HG02798 (cell line): ENCODE results near the gene SYNRG.

Experiments
- ATAC-seq: cut with Tn5 transposase; IDR thresholded peaks from one replicate; pipeline ENCODE4 v1.9.1; 2021; ENCODE audit warnings: mild to moderate bottlenecking; ENCODE audit not compliant: unreplicated experiment, poor library complexity

SYNRG gene

GRCh38 chr17:37483311-37484039, 125.7 kb downstream of the SYNRG start:
- no peak for ATAC-seq

- no peak for ATAC-seq
These were observed 128.1 kb downstream of the SYNRG start for GRCh38 chr17:37481001-37481665.

- no peak for ATAC-seq
These were observed 128.8 kb downstream of the SYNRG start for GRCh38 chr17:37480427-37480826.

DNA sequence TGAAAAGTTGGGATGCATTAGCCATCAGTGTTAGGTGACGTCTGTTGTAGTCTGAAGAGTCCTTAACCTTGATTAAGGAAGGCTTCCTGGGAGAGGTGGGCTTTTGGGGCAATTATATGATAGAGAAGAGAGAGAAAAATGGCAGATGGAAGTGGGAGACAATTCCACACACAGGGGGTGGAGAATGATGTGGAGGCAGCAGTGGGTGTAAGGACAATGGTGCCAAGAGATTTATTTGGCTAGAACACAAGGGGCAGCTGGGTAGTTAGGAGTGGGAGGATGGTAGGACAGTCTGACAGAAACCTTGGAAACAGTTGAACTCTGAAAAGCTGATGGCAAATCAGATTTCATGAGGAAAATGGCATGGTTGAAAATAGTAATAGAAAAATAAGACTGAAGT, 130.2 kb downstream of the SYNRG start:
- no peak for ATAC-seq

- ATAC-seq: no peak
These were observed 131.0 kb downstream of the SYNRG start for GRCh38 chr17:37478187-37478586.

GRCh38 chr17:37476431-37477120, 132.6 kb downstream of the SYNRG start:
- ATAC-seq: no peak

DNA sequence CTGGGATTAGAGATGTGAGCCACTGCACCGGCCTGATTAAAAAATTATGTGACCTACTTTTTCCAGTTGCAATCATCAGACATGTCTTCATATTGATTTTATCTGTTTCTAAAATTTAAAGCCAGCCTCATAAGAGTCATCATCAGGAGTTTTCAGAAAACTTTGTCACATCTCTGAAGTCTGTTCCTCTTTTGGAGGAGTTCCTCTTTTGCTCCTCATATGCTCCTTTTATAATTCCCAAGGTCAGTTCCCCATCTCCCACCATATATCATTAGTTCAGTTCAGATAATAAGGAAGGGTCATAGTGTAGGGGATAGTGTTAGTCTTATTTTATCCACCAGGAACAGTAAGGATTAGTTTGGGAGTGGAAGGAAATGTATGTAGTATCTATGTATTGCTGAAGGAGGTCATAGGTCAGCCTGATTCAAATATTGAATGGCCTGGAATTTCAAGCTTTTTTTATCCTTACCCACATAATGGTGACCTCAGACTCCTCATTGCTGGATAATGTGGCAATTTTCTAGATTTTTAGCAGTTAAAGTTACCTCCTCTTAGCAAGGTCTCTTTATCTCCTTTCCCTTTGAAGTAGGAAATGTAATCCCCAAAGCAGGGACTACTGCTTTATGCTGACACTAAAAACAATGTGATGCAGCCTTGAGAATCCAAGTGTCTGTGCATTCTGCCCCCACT, 133.3 kb downstream of the SYNRG start:
- no peak for ATAC-seq

DNA sequence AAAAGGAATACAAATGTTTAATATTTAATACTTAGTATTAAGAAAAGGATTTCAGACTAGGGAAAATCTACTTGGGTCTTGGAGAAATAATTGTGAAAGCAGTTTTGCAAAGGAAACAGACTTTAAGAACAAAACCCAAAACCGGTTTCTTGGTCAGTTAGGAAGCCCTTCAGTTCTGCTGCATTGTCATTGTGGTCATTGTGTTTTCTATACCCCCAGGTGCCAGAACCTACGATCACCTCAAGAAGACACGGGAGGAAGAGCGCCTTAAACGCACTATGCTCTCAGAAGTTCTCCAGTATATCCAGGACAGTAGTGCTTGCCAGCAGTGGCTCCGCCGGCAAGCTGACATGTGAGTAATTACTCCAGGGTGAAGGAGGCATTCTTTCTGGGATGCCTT, 139.0 kb downstream of the SYNRG start:
- ATAC-seq: no peak

- no peak for ATAC-seq
These were observed 142.7 kb downstream of the SYNRG start for GRCh38 chr17:37466471-37466870.

GRCh38 chr17:37465069-37465616, 144.1 kb downstream of the SYNRG start:
- ATAC-seq: no peak
